Measurements from ENCODE around the gene ATP11B. TPM values are rescaled to one million over a fixed set of nuclear protein-coding genes. Genes with fewer than 3 reads are reported as not detected.

ATP11B gene
- total and polyA plus RNA-seq, 10 of the 15 experiments (the other 5 are each of a cell fraction or from before 2014, with no cell fraction given): 10.3 to 66.9 (median 36.7) TPM

DNA sequence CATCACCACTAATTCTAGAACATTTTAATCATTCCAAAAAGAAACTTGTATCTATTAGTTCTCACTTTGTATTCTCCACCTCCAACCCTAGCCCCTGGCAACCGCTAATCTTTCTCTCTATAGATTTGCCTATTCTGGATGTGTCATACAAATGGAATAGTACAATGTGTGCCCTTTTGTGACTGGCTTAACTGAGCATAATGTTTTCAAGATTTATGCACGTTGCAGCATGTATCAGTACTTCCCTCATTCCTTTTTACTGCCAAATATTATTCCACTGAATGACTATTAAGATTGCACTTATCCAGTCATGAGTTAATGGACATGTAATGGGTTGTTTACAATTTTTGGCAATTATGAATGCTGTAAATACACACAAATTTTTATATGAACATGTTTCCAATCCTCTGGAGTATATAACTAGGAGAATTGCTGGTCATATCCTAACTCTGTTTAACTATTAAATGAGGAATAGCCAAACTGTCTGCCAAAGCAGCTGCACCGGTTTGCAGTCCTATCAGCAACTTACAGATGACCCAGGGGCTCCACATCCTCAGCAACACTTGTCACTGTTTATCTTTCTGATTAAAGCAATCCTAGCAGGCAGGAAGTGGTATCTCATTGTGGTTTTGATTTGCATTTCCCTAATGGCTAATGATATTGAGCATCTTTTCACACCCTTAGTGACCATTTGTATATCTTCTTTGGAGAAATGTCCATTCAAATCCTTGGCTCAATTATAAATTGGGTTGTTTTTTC is 144.2 kb downstream of the ATP11B start (continued):
- no peak for TF ChIP-seq SIX5 (IDR thresholded peaks at IDR 0.05; ENCODE audit: low read depth, low read length, severe bottlenecking)
- TF ChIP-seq, protein P1, sequence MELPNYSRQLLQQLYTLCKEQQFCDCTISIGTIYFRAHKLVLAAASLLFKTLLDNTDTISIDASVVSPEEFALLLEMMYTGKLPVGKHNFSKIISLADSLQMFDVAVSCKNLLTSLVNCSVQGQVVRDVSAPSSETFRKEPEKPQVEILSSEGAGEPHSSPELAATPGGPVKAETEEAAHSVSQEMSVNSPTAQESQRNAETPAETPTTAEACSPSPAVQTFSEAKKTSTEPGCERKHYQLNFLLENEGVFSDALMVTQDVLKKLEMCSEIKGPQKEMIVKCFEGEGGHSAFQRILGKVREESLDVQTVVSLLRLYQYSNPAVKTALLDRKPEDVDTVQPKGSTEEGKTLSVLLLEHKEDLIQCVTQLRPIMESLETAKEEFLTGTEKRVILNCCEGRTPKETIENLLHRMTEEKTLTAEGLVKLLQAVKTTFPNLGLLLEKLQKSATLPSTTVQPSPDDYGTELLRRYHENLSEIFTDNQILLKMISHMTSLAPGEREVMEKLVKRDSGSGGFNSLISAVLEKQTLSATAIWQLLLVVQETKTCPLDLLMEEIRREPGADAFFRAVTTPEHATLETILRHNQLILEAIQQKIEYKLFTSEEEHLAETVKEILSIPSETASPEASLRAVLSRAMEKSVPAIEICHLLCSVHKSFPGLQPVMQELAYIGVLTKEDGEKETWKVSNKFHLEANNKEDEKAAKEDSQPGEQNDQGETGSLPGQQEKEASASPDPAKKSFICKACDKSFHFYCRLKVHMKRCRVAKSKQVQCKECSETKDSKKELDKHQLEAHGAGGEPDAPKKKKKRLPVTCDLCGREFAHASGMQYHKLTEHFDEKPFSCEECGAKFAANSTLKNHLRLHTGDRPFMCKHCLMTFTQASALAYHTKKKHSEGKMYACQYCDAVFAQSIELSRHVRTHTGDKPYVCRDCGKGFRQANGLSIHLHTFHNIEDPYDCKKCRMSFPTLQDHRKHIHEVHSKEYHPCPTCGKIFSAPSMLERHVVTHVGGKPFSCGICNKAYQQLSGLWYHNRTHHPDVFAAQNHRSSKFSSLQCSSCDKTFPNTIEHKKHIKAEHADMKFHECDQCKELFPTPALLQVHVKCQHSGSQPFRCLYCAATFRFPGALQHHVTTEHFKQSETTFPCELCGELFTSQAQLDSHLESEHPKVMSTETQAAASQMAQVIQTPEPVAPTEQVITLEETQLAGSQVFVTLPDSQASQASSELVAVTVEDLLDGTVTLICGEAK (IDR thresholded peaks at IDR 0.05; ENCODE audit: borderline replicate concordance): no peak

DNA sequence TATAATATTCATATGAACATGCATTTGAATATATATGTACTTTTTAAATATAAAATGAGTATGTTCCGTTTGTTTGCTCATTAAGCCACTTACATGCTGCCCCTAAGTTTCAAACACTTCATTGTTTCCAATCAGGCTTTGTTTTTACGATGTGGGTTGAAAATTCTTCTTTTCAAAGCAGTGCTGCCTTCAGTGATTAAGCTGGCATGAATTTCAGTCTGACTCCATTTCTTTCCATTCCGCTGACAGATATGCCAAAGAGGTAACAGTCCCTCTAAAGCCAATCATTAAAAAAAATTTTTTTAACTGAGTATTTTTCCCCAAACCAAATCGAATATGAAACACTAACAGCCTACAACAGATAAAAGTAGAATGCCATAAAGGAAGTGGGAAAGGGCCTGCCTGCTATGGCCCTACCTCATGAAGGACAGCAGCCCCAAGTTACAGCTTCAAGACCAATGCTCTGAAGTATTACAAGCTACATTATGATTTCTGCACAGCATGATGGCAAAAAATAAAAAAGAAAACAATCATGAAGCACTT is 147.0 kb downstream of the ATP11B start:
- Histone ChIP-seq H3K4me1 (ENCODE audit: control insufficient read depth, insufficient read depth, low read length) (peaks cover 6% of the 10 kb centered on the region), H3K9ac (ENCODE audit: control insufficient read depth, insufficient read depth, low read length) (no peak overlapping the region), H3K79me2 (ENCODE audit: control insufficient read depth, insufficient read depth, low read length) (no peaks in the 10 kb centered on the region), H2AFZ (ENCODE audit: control insufficient read depth, low read depth, low read length) (no peak overlapping the region), H3K4me3 (no peak overlapping the region), H3K4me2 (ENCODE audit: control insufficient read depth, insufficient read depth) (no peak overlapping the region), H3K36me3 (ENCODE audit: control insufficient read depth in 2 of 2, insufficient read depth in 2 of 2, low read length in 1 of 2) (no peaks in the 10 kb centered on the region; a peak in 1 of 4 replicates), H3K27me3 (replicated peaks in 1 of 2; ENCODE audit: control insufficient read depth in 2 of 2, insufficient read depth in 2 of 2, low read length in 1 of 2) (no peaks in the 10 kb centered on the region), H3K9me3 (replicated peaks; ENCODE audit: control insufficient read depth, insufficient read depth, low read length) (no peaks in the 10 kb centered on the region; the same call in 2 of the 3 replicates), H3K27ac (ENCODE audit: control insufficient read depth, insufficient read depth) (no peak overlapping the region), H4K20me1 (ENCODE audit: control insufficient read depth, insufficient read depth) (no peaks in the 10 kb centered on the region)
- ChIA-PET CTCF (no interaction called here), SMC1A (ENCODE audit: uncharacterized antibody, unreplicated experiment) (interaction anchor here (0.7 to 1.5 kb wide), 2 partner anchors 11 to 24 kb away, joined by 3 read pairs; no protein-coding TSS in a partner anchor), POLR2A (no interaction called here), RAD21 (ENCODE audit: unreplicated experiment) (no interaction called here)
- in situ Hi-C loops (cut with MboI): no loop called here
- no peak for DNase-seq (ENCODE audit: low read depth, low spot score)
- intact Hi-C loops (cut with micrococcal nuclease; ENCODE audit: unreplicated experiment): no loop called here
- 97% methylated on average over 4 of the region's 4 CpGs for WGBS (ENCODE audit: insufficient coverage, insufficient replicate concordance, low lambda C conversion rate, missing lambda C conversion rate)
- ATAC-seq: no peak
- FAIRE-seq: no peak
- no TSS peak for BruUV-seq (replicated peaks)
- TF ChIP-seq TCF12 (IDR thresholded peaks at IDR 0.05; ENCODE audit: low read depth, low read length): no peak
- TF ChIP-seq, protein P2, sequence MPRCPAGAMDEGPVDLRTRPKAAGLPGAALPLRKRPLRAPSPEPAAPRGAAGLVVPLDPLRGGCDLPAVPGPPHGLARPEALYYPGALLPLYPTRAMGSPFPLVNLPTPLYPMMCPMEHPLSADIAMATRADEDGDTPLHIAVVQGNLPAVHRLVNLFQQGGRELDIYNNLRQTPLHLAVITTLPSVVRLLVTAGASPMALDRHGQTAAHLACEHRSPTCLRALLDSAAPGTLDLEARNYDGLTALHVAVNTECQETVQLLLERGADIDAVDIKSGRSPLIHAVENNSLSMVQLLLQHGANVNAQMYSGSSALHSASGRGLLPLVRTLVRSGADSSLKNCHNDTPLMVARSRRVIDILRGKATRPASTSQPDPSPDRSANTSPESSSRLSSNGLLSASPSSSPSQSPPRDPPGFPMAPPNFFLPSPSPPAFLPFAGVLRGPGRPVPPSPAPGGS (IDR thresholded peaks at IDR 0.05; ENCODE audit: borderline replicate concordance, insufficient read depth, low read depth, low read length, poor library complexity, severe bottlenecking): no peak
- TF ChIP-seq, protein P3, sequence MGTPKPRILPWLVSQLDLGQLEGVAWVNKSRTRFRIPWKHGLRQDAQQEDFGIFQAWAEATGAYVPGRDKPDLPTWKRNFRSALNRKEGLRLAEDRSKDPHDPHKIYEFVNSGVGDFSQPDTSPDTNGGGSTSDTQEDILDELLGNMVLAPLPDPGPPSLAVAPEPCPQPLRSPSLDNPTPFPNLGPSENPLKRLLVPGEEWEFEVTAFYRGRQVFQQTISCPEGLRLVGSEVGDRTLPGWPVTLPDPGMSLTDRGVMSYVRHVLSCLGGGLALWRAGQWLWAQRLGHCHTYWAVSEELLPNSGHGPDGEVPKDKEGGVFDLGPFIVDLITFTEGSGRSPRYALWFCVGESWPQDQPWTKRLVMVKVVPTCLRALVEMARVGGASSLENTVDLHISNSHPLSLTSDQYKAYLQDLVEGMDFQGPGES (IDR thresholded peaks at IDR 0.05): no peak
- no peak for TF ChIP-seq MEF2B (IDR thresholded peaks at IDR 0.05; ENCODE audit: partially characterized antibody, poor library complexity, severe bottlenecking)
- TF ChIP-seq BACH1 (IDR thresholded peaks at IDR 0.05; ENCODE audit: borderline replicate concordance): no peak
- TF ChIP-seq CBFB (IDR thresholded peaks at IDR 0.05; ENCODE audit: low read depth): no peak
- no peak for TF ChIP-seq GATAD2B (conservative IDR thresholded peaks at IDR 0.05; ENCODE audit: low read depth)
- TF ChIP-seq, protein P4, sequence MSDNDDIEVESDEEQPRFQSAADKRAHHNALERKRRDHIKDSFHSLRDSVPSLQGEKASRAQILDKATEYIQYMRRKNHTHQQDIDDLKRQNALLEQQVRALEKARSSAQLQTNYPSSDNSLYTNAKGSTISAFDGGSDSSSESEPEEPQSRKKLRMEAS (IDR thresholded peaks at IDR 0.05; ENCODE audit: low read depth, low read length): no peak
